Activated B cell treated with CpG ODN at 0.5 μM for 24 hours (primary cell): ENCODE results near the gene DISC1. TPM values are rescaled to one million over a fixed set of nuclear protein-coding genes. Genes with fewer than 3 reads are reported as not detected.

Experiments used
- ATAC-seq: fragments of 200-7000 bp; cut with Tn5 transposase; one replicate; pipeline ENCODE4 v1.10.0; 2021; ENCODE audit warnings: low read depth, mild to moderate bottlenecking, moderate library complexity
- CTCF ChIA-PET: fragments of 350-600 bp; sonication (Branson Sonifier 250); formaldehyde crosslinking; loops from one replicate; lab custom pipeline; 2021; ENCODE audit warnings: antibody characterized with exemption; lab: Charles Lee
- POLR2A ChIA-PET: fragments of 350-600 bp; sonication (Branson Sonifier 250); formaldehyde crosslinking; loops from one replicate; lab custom pipeline; 2021; ENCODE audit warnings: antibody characterized with exemption; lab: Charles Lee
- DNase-seq: peaks from one replicate; pipeline ENCODE4 v3.0.0; 2022
- H3K27ac Mint-ChIP-seq: one replicate; pipeline ENCODE4 v1.8.0; 2020; ENCODE audit warnings: mixed read lengths
- H3K27me3 Mint-ChIP-seq: one replicate; pipeline ENCODE4 v1.8.0; 2021; ENCODE audit warnings: mixed read lengths
- H3K36me3 Mint-ChIP-seq: one replicate; pipeline ENCODE4 v1.8.0; 2021; ENCODE audit warnings: low read depth, mixed read lengths
- H3K4me1 Mint-ChIP-seq: one replicate; pipeline ENCODE4 v1.8.0; 2021; ENCODE audit warnings: mixed read lengths
- H3K4me3 Mint-ChIP-seq: one replicate; pipeline ENCODE4 v1.8.0; 2020; ENCODE audit warnings: mild to moderate bottlenecking, mixed read lengths
- H3K9me3 Mint-ChIP-seq: one replicate; pipeline ENCODE4 v1.8.0; 2020; ENCODE audit warnings: mixed read lengths
- CTCF ChIP-seq: fragments of 200-600 bp; IDR thresholded peaks from one replicate; pipeline ENCODE4 v1.8.0; 2022; ENCODE audit warnings: antibody characterized with exemption, mild to moderate bottlenecking
- intact Hi-C: fragments of 100-400 bp; cut with micrococcal nuclease; formaldehyde crosslinking; loops from one replicate; pipeline ENCODE4 v1.15.1; 2024
- total RNA-seq: library from RNA; stranded (reverse); gene quantifications from 2 replicates; pipeline ENCODE4 v1.2.3, GENCODE V29; 2022

Gene DISC1
- total RNA-seq, 1 donor from 2014 or later = 2.4 TPM

- intact Hi-C loops = no loop called here
- Mint-ChIP-seq H3K4me1 (no peaks in the 10 kb centered on the region), H3K36me3 (peaks cover 2% of the 10 kb centered on the region), H3K27me3 (no peaks in the 10 kb centered on the region), H3K9me3 (no peaks in the 10 kb centered on the region), H3K27ac (no peak overlapping the region), H3K4me3 (no peak overlapping the region)
- no peak for ATAC-seq
- ChIA-PET POLR2A (no interaction called here), CTCF (interaction anchor here (1.2 kb wide), 1 partner anchor 11 kb away, joined by 6 read pairs; no protein-coding TSS in a partner anchor)
- no peak for DNase-seq
- no peak for TF ChIP-seq CTCF
These were observed 140.9 kb downstream of the DISC1 start for GRCh38 chr1:231767471-231767870.

GRCh38 chr1:231768416-231768815, 141.8 kb downstream of the DISC1 start:
- no peak overlapping the region for H3K27ac Mint-ChIP-seq
- DNase-seq (no peak), ATAC-seq (no peak)
- intact Hi-C loops = no loop called here
- H3K4me3 Mint-ChIP-seq = no peak overlapping the region
- CTCF ChIA-PET = interaction anchor here (0.6 kb wide), 1 partner anchor 811 kb away, joined by 3 read pairs; no protein-coding TSS in a partner anchor
- H3K27me3 Mint-ChIP-seq = no peaks in the 10 kb centered on the region
- no peaks in the 10 kb centered on the region for H3K4me1 Mint-ChIP-seq
- H3K9me3 Mint-ChIP-seq = no peaks in the 10 kb centered on the region
- no peak for TF ChIP-seq CTCF
- POLR2A ChIA-PET = interaction anchor here (0.5 kb wide), 1 partner anchor 55 kb away, joined by 3 read pairs; no protein-coding TSS in a partner anchor
- H3K36me3 Mint-ChIP-seq = peaks cover 2% of the 10 kb centered on the region

- no peak for TF ChIP-seq CTCF
- Mint-ChIP-seq H3K36me3 (peaks cover 8% of the 10 kb centered on the region), H3K4me1 (no peaks in the 10 kb centered on the region), H3K9me3 (no peaks in the 10 kb centered on the region), H3K27ac (no peak overlapping the region), H3K27me3 (no peaks in the 10 kb centered on the region), H3K4me3 (no peak overlapping the region)
- ChIA-PET POLR2A (no interaction called here), CTCF (interaction anchor here (1.4 kb wide), 1 partner anchor 14 kb away, joined by 3 read pairs; no protein-coding TSS in a partner anchor)
- ATAC-seq (no peak), DNase-seq (no peak)
- intact Hi-C loops = no loop called here
These were observed 144.1 kb downstream of the DISC1 start for GRCh38 chr1:231770506-231771175.

- CTCF ChIA-PET = interaction anchor here (1.3 kb wide), 1 partner anchor 18 kb away, joined by 4 read pairs; no protein-coding TSS in a partner anchor
- ATAC-seq (no peak), DNase-seq (no peak)
- Mint-ChIP-seq H3K27ac (no peak overlapping the region), H3K4me1 (peaks cover 8% of the 10 kb centered on the region), H3K9me3 (no peaks in the 10 kb centered on the region), H3K4me3 (no peak overlapping the region), H3K27me3 (no peaks in the 10 kb centered on the region), H3K36me3 (peaks cover 8% of the 10 kb centered on the region)
- no peak for TF ChIP-seq CTCF
- intact Hi-C loops = no loop called here
- POLR2A ChIA-PET = no interaction called here
These were observed 148.2 kb downstream of the DISC1 start for GRCh38 chr1:231774719-231775335.
